GM19324 (cell line): ENCODE data around the gene LRRC3.

Experiments used
- ATAC-seq: cut with Tn5 transposase; IDR thresholded peaks from one replicate; pipeline ENCODE4 v1.9.1; 2021; ENCODE audit warnings: mild to moderate bottlenecking, moderate library complexity; ENCODE audit not compliant: unreplicated experiment, low FRiP score

LRRC3 gene

DNA sequence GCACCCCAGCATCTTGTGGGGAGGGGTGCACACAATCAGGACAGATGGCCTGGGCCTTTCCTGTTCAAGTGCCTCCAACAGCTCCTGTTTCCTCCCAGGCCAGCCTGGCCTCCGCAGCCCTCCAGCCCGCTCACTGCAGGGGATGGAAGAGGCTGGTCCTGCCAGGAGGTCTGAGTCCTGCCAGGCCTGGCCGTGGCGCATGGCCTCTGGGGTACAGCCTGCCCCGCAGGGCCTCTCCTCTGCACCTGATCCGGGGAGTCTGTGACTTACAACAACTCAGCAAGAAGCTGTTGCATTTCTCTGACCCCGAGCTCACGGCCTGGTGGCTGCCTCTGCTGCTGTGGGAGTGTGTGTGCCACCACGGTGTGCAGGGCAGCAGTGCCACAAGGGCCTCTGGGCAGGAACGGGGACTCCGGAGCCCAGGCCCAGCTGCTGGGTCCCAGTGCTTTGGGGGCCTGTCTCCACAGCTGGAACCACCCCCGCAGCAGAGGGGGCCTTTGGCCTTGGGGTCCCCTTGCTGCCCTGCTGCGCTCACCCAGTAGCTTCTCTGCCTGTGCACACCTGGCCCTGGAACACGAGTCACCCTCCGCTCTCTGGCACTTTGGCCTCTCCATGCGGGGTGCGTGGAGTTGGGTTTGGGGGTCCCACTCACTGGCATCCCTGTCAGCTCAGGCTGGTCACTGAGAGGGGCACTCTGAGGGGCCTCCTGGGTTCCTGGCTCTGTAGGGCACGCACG, 17.4 kb upstream of the LRRC3 start:
- no peak for ATAC-seq

DNA sequence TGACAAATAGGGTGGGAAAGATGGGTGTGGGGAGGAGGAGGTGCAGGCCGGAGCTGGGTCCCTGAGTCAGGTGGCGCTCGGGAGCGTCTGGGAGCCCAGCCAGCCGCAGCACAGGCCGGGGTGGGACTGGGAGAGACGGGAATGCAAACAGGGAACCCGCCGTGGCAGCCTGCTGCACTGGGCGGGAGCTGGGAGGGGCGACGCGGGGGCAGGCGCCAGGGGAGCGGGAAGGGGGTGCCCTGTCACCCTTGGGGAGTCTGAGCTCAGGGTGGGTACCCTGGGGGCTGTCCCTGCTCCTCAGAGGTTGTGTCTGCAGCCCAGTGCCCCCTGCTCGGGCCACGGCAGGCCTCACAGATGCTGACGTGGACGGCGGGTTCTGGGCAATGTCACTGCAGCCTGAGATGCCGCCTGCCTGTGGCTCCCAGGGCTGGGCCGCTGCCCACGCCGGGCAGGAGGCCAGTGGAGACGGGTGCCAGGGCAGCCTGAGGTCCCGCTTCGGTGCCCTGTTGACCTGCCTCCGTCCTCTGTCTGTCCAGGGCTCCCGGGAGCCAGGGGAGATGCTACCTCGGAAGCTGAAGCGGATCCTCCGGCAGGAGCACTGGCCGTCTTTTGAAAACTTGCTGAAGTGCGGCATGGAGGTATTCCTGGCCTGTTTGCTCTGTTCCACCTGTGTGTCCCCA, 16.6 kb upstream of the LRRC3 start:
- no peak for ATAC-seq

DNA sequence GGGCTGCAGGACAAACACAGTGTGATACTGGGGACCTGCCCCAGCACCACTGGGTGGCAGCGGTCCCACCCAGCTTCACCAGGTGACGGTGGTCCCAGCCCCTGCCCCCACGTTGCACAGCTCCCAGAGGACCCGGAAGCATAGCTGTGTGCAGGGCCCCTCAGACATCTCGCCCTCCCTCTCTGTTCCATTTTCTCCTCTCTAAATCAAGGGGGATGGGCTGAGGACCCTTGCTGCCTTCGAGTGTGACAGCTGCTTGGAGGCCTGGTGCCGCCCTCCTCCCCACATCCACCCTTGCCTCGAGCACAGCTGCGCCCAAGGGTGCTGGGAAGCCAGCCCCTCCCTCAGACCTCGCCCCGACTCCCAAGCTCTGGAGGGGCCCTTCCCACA, 16.1 kb upstream of the LRRC3 start:
- no peak for ATAC-seq

DNA sequence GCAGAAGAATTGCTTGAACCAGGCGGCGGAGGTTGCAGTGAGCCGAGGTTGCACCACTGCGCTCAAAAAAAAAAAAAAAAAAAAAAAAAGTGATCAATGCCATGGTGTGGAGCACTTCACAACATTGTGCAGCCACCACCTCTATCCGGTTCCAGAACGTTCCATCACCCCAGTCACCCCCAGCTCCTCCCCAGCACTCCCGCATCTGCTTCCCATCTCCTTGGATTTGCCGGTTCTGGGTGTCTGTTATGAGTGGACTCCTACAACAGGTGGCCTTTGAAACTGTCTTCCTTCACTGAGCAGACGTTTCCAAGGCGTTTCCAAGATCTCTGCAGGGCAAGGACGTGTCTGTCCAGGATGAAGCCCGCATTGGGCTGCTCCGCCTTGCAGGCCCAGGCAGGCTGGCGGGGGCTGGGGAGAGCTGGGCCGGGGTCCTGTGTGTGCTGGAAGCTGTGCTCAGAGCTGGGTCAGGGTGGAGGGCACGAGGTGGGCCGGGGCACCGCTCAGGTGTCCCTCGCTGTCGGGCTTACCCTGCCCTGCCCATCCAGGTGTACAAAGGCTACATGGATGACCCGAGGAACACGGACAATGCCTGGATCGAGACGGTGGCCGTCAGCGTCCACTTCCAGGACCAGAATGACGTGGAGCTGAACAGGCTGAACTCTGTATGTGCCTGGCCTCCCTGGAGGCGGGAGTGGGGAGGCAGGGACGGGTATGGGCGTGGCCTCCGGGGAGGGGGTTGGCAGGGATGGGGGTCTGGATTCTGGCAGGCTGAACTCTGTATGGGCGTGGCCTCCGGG, 14.9 kb upstream of the LRRC3 start:
- no peak for ATAC-seq

DNA sequence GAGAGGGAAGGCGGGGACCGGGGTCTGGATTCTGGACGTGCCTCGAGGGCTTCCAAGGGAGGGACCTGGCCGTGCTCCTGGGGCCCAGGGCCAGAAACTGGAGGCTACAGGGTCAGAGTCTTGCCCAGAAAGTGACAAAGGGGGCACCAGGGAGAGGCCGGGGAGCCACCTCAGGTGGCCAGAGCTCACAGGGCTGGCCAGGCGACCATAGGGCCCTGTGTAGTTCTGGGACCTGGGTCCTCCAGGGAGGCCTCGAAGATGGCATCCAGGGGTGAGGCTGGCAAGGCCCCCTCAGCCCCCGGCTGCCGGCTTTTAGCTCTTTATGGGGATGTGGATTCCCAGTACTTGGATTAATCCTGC, 14.3 kb upstream of the LRRC3 start:
- ATAC-seq: no peak

DNA sequence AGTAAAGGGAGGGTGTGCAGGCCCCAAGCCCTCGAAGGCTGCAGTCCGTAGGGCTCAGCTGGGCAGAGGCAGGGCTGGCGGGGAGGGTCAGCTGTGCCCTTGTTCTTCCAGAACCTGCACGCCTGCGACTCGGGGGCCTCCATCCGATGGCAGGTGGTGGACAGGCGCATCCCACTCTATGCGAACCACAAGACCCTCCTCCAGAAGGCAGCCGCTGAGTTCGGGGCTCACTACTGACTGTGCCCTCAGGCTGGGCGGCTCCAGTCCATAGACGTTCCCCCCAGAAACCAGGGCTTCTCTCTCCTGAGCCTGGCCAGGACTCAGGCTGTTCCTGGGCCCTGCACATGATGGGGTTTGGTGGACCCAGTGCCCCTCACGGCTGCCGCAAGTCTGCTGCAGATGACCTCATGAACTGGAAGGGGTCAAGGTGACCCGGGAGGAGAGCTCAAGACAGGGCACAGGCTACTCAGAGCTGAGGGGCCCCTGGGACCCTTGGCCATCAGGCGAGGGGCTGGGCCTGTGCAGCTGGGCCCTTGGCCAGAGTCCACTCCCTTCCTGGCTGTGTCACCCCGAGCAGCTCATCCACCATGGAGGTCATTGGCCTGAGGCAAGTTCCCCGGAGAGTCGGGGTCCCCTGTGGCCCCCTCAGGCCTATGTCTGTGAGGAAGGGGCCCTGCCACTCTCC, 13.6 kb upstream of the LRRC3 start:
- no peak for ATAC-seq

DNA sequence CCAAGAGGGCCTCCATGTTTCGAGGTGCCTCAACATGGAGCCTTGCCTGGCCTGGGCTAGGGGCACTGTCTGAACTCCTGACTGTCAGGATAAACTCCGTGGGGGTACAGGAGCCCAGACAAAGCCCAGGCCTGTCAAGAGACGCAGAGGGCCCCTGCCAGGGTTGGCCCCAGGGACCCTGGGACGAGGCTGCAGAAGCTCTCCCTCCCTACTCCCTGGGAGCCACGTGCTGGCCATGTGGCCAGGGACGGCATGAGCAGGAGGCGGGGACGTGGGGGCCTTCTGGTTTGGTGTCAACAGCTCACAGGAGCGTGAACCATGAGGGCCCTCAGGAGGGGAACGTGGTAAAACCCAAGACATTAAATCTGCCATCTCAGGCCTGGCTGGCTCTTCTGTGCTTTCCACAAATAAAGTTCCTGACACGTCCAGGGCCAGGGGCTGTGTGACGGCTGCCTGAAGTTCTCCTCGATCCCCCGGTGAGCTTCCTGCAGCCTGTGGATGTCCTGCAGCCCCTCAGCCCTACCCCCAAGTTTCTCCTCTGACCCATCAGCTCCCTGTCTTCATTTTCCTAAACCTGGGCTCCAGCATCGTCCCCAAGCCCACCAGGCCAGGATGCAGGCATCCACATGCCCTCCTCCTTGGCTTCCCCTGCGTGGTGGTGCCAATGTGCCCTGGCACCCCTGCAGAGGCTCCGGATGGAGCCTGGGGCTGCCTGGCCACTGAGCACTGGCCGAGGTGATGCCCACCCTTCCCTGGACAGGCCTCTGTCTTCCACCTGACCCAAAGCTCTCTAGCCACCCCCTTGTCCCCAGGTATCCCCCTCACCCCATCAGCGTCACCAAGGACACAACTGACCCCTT, 12.8 kb upstream of the LRRC3 start:
- ATAC-seq: no peak

DNA sequence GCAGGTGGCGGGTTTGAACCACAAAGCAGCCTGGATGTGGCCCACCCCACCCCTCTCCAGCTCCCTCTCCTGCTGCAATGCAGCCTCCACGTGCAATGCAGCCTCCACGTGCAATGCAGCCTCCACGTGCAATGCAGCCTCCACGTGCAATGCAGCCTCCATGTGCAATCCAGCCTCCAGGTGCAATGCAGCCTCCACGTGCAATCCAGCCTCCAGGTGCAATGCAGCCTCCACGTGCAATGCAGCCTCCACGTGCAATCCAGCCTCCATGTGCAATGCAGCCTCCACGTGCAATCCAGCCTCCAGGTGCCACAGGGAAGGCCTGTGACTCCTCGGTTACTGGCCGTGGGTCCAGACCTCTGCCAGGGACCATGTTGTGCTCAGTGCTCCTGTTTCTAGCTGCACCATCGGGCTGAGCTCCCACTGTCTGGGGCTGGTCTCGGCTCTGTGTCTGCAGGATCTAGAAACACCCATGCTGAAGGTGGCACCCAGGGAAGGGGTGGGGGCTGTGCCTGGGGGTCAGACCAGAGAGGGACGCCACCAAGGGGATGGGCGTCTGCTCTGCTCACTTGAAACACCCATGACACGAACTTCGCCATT, 11.9 kb upstream of the LRRC3 start:
- no peak for ATAC-seq

DNA sequence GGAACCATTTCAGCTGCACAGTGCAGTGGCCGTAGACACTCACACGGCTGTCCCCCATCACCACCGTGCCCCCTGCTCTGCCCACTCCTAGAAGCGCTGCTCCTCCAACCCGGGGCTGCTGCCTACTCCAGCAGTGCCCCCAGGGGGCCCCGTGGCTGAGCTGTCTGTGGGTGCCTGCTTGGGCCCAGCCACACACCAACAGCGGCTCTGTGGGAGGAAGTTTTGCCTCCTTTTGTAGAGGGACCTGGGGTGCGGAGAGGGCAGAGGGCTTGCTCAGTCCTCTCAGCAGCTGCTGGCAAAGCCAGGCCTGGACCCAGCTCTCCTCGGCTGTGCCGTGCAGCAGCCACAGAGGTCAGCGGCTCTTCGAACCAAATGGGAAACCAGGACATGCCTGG, 11.4 kb upstream of the LRRC3 start:
- no peak for ATAC-seq

DNA sequence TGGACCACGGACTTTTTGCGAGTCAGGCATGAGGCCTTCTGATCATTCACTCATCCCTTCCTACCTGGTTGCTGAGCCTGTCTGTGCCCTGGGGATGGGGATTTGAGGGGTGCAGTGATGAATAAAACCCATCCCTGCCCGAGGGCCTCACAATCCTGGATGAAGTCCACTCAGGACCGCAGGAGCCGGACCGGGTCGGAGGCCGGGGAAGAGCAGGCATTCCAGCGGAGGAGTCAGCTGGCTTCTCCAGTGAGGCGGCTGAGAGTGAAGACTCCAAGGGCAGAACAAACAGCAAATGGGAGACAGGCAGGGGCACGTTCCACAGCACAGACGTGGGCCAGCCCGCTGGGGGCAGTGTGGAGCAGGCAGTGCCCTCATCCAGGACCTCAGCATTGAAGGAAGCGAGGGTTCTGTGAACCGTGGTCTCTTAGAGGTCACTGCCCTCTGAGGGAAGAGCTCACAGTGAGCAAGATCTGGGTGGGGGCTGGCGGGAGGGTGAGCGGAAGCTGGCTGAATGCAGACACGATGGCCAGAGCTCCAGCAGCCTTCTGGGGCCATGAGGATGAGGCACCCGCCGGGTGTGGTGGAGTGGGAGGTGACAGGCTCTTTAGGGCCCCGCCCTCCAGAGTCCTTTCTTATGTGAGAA, 10.9 kb upstream of the LRRC3 start:
- ATAC-seq: no peak

DNA sequence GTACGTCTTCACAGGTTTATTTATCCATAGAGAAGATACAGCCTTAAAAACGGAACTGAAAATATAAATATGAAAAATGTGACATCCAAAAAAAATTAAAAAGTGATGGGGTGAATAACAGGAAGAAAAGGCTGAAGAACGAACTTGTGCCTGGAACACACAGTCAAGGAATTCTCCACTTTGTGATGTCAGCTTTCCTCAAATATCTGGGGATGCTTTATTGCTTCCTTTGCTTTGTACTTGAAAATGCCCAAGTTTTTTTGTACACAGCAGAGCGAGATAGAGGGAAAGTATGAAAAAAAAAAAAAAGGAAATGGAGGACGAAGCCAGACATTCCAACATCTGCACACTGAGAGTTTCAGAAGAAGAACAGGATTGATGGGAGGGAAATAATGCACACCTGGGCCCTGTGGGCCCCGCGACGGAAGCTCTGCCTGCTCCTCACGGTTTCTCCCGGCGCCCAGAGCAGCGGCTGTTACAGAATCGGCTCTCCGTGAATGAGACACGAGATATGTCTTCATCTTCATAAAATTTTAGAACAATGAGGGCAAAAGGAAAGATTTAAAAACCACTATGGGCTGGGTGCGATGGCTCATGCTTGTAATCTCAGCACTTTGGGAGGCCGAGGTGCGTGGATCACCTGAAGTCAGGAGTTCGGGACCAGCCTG, 10.0 kb upstream of the LRRC3 start:
- no peak for ATAC-seq

DNA sequence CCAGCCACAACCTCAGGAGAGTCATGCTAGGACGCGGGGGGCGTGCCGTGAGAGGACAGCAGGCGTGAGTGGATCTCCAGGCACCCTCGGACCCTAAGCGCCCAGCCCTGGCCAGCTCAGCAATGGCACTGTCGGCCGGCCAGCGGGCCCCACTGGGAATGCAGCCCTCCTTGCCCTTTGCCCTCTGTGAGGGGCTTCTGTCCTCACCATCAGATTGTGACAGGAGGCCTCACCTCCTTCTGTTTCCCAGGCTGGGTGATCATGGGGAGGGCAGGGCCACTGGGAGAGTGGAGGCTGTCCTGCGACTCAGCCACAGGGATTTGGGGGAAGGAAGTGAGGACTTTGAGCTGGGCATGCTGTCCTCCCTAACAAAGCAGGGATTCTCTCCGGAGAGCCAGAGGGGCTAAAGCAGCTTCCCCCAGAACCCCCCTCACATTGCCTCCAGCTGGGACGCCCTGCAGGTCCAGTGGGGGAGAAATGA, 6.6 kb upstream of the LRRC3 start:
- no peak for ATAC-seq

DNA sequence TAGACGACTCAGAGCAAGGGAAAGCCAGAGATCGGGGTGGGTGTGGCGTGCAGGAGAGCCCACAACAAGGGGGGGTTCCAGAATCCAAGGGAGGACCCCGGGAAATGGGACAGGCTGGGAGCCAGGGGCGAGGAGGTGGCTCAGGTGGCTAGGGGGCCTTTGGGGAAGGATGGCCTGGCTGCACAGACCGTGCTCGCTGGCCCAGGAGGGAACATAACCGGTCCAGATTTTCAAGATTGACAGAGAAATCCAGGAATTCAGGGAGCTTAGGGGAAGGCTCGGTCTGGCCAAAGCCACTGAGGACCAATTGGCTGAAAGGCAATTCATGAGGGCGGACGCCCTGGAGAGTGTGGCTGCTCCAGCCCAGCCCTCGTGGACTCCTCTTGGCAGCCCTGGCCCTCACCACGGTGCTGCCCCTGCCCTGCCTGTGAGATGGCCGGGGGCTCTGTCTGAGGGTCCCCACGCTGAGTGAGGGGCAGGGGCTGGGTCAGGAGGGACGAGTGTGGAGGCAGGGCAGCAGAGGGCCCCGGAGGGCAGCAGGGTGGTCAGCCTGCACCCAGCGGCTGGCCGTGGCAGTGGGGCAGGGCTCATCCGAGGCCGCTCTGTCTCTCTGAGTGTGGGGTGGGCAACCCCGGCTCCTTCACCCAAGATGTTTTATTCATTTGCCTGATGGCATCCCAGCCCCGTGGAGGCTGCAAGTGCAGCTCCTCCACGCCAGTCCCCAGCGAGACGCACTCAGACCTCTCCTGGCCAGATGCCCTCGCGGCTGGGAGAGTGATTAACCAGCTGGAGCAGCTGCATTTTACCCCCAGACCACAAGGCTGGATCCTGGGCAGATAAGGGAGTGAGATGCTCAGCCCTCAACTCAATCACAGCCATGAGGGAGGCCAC, 5.6 kb upstream of the LRRC3 start:
- no peak for ATAC-seq

DNA sequence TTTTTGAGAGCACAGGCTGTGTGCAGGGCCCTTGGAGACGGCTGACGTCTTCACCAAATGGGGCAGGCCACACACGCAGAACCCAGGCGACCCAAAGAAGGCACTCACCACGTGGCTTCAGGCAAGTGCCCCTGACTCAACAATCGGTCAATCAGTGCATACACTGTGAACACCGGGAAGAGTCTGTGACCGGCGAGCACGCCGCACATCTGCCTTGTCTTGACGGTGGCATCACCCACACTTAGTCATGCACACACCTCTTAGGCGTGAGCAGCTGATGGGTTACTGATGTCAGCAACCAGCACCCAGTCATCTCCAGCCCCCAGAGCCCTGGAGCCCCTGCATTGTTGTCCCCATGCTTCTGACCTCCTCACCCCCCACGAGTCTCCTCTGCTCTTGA, 4.9 kb upstream of the LRRC3 start:
- no peak for ATAC-seq

DNA sequence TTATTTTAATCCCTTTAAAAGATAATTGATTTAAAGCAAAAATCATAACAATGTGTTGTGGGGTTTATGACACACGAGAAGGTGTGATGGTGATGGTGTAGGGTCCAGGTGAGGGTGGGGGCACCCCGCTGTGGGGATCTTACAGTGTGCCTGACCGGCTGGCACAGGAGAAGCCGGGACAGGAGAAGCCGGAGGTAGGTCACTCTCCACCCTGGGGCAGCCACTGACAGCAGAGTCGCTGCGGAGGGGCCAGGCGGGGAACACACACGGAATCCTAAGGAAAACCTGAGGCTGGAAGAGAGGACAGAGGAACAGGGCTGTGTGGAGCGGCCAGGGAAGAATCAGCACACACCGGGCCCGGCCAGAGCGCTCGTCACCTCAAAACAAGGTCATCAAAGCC, 4.3 kb upstream of the LRRC3 start:
- ATAC-seq: no peak

DNA sequence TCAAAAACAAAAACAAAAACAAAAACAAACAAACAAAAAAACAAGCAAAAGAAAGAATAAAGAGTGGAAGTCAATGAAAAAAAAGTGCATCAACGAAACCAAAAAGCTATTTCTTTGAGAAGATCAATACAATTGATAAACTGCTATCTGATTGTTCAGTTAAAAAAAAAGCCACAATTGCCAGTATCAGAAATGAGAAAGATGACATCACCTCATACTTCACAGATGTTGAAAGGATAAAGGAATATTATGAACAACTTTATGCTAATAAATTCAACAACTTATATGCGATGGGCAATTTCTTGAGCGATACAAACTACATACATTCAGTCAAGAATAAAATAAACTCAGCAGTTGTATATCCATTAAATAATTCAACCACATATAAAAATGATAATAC, 2.2 kb upstream of the LRRC3 start:
- no peak for ATAC-seq

DNA sequence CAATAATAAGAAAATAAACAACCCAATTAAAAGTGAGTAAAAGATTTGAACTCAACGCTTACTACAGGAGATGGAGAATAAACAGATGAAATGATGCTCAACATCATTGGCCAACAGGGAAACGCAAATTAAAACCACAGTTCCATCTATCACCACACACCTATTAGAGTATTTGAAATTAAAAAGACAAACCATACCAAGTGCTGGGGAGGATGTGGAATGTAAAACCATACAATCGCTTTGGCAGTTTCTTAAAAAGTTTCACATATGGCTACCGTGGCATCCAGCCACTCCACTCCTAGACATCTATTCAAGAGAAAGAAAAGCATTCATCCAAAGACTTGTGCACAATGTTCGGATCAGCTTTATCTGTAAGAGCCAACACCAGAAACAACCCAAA, 1.3 kb upstream of the LRRC3 start:
- ATAC-seq: no peak
